ENCODE data around the gene KLK7. TPM values are rescaled to one million over a fixed set of nuclear protein-coding genes. Genes with fewer than 3 reads are reported as not detected.

KLK7 gene
- total and polyA plus RNA-seq, 8 donors, result 0.08 to 0.55 (median 0.08) TPM; not detected in 4

DNA sequence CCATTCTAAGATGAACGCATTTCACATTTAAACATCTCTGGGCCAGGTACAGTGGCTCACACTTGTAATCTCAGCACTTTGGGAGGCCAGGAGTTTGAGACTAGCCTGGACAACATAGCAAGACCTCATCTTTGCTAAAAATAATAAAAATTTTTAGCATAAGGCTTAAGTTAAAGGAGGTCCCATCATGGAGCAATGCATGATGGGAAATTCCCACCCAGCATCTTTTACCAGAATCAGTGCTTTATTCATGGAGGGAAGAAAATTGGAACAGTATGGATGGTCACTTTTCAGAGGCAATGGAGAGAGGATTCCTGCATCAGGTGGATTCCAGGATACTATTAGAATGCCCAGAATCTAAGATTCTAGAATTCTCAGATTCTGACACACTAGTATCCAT is 21.5 kb upstream of the KLK7 start:
- Histone ChIP-seq H3K27ac (no peak overlapping the region), H3K9me3 (peaks cover 0 to 2% of the 10 kb centered on the region in 2 donors), H3K27me3 (peaks cover 0 to 87% of the 10 kb centered on the region in 2 donors), H3K4me1 (no peaks in the 10 kb centered on the region), H3K4me3 (no peak overlapping the region), H3K36me3 (no peaks in the 10 kb centered on the region)
- DNase-seq, result no peak
- TF ChIP-seq, protein P1, sequence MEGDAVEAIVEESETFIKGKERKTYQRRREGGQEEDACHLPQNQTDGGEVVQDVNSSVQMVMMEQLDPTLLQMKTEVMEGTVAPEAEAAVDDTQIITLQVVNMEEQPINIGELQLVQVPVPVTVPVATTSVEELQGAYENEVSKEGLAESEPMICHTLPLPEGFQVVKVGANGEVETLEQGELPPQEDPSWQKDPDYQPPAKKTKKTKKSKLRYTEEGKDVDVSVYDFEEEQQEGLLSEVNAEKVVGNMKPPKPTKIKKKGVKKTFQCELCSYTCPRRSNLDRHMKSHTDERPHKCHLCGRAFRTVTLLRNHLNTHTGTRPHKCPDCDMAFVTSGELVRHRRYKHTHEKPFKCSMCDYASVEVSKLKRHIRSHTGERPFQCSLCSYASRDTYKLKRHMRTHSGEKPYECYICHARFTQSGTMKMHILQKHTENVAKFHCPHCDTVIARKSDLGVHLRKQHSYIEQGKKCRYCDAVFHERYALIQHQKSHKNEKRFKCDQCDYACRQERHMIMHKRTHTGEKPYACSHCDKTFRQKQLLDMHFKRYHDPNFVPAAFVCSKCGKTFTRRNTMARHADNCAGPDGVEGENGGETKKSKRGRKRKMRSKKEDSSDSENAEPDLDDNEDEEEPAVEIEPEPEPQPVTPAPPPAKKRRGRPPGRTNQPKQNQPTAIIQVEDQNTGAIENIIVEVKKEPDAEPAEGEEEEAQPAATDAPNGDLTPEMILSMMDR (IDR thresholded peaks at IDR 0.05), result no peak
- ATAC-seq, result no peak
- intact Hi-C loops (cut with DNase I), result no loop called here

DNA sequence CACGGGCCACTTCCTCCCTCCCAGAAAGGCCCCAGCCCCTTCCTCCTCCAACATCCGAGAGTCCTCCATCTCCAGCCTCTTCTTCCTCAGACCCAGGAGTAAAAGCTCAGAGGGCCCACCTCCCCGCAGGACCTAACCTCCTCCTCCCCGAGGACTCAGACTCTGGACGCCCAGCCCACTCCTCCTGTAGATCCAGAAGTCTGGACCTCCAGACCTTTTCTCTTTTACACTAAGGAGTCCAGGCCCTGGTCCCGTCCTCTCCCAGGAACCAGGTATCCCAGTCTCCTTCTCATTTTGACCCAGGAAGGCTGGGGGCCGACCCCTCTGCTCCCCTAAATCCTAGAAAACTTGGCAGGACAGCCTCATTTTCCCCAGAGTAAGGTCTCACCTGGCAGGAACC is 19.6 kb upstream of the KLK7 start:
- Histone ChIP-seq H3K9me3 (peaks cover 0 to 2% of the 10 kb centered on the region in 2 donors), H3K27ac (no peak overlapping the region), H3K27me3 (peaks cover 0 to 87% of the 10 kb centered on the region in 2 donors), H3K36me3 (no peaks in the 10 kb centered on the region), H3K4me1 (no peaks in the 10 kb centered on the region), H3K4me3 (no peak overlapping the region)
- ATAC-seq, result no peak
- intact Hi-C loops (cut with DNase I), result no loop called here
- TF ChIP-seq, protein P1 (IDR thresholded peaks at IDR 0.05), result no peak
- no peak for DNase-seq

DNA sequence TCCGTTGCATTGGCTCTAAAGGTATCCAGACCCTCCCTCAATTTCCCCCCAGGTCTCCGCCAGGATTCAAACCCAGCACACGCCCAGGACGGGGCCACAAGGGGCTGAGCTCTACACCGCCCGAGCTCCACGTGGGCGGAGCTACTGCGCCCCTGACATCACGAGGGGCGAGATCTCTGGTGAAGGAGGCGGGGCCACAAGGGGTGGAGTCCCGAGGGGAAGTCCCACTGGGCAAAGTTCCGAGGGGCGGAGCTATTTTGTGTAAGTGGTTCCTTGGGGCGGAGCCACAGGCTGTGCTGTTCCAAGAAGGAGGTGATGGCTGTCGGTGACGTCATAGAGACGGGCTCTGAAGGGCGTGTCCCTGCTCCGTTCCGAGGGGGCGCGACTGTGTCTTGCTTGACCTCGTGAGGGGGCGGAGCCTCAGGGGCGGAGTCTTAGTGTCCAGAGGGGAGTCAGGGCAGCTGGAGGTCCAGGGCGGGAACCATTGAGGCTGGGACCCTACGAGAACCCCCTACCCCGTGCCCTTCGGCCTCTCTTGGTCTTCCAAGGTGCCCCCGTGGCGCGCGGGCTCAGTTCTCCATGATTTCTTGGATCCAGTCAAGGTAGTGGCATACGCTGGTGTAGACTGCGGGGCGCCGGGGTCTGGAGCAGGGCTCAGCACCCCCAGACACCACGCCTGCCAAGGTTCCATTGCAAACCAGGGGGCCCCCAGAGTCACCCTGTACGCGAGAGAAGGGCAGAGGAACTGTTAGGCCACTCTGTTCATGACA is 19.0 kb upstream of the KLK7 start:
- DNase-seq (no peak), ATAC-seq (no peak)
- H3K4me3 ChIP-seq, result no peak overlapping the region
- no peaks in the 10 kb centered on the region for H3K36me3 ChIP-seq
- TF ChIP-seq, protein P1 (IDR thresholded peaks at IDR 0.05), result no peak
- intact Hi-C loops (cut with DNase I), result no loop called here
- no peaks in the 10 kb centered on the region for H3K4me1 ChIP-seq
- H3K27me3 ChIP-seq, result peaks cover 0 to 88% of the 10 kb centered on the region in 2 donors
- H3K27ac ChIP-seq, result no peak overlapping the region
- H3K9me3 ChIP-seq, result peaks cover 0 to 2% of the 10 kb centered on the region in 2 donors

DNA sequence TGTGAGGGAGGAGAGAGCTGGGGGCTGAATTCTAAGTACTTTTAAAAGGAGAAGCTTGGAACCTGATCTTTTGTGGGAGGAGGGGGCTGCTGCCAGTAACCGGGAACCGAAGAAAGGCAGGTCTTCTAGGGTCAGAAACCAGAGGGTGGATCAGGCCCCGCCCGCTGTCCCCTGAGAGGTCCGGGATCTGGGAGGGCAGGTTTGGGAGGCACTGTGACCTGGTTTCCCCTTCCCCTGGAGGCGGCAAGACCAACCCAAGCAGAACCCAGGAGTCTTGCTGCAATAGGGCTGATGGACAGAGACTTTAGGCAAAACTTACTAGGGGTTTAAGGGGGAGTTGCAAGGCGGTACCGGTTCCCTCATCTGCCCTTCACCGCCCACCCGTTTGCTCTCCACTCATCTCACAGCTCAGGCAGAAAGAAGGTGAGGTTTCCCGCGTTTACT is 18.4 kb upstream of the KLK7 start:
- TF ChIP-seq, protein P1 (IDR thresholded peaks at IDR 0.05), result no peak
- Histone ChIP-seq H3K36me3 (no peaks in the 10 kb centered on the region), H3K27me3 (peaks cover 0 to 83% of the 10 kb centered on the region in 2 donors), H3K4me3 (no peak overlapping the region), H3K4me1 (no peaks in the 10 kb centered on the region), H3K9me3 (peaks cover 0 to 2% of the 10 kb centered on the region in 2 donors), H3K27ac (no peak overlapping the region)
- intact Hi-C loops (cut with DNase I), result no loop called here
- ATAC-seq (no peak), DNase-seq (no peak)

DNA sequence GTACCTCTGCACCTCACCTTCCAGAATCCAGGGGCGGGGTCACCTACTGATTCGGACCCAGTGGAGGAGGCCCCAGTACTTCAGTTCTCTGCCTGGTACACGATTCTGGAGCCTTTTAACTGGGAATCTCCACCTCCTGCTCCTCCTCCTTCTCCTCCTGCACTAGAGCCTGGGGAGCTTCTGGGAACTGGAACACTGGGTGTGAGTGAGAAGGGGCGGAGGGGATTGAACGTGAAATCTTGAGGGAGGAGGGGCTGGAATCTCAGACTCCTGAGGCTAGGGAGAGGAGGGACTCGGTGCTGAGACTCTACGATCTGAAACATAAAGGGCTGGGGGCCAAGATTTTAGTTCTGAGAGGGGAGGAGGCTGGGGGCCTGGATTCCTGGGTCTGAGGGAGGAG is 17.8 kb upstream of the KLK7 start, which contains the start of gene KLK8:
TSS of gene KLK8 (minus strand) at position 90 of the 400 bp plus-strand sequence. CDS start 437 bp downstream, outside the sequence.
- TF ChIP-seq, protein P1 (IDR thresholded peaks at IDR 0.05), result no peak
- DNase-seq (no peak), ATAC-seq (no peak)
- H3K9me3 ChIP-seq, result peaks cover 0 to 2% of the 10 kb centered on the region in 2 donors
- H3K4me3 ChIP-seq, result no peak within 1 kb of the TSS
- H3K36me3 ChIP-seq, result no peaks in the 10 kb centered on the region
- no peak within 1 kb of the TSS for H3K27ac ChIP-seq
- H3K4me1 ChIP-seq, result no peaks in the 10 kb centered on the region
- intact Hi-C loops (cut with DNase I), result no loop called here
- peaks cover 0 to 77% of the 10 kb centered on the region in 2 donors for H3K27me3 ChIP-seq
